NT2/D1 (cell line): ENCODE measurements around the gene DHX15.

Source experiments
- DNase-seq: peaks from one replicate; pipeline ENCODE4 v3.0.0-alpha.2; 2011; ENCODE audit warnings: low read depth, low spot score
- H3K27me3 ChIP-seq: 2 replicates; pipeline ENCODE4 v1.6.0; 2011; ENCODE audit warnings: mild to moderate bottlenecking; ENCODE audit not compliant: insufficient read length, insufficient read depth
- H3K36me3 ChIP-seq: 2 replicates; pipeline ENCODE4 v1.6.1; 2011; ENCODE audit warnings: mild to moderate bottlenecking, low read length, mixed read lengths; ENCODE audit not compliant: insufficient read depth, insufficient read length
- H3K4me1 ChIP-seq: 2 replicates; pipeline ENCODE4 v1.5.1; 2011; ENCODE audit not compliant: insufficient read depth, insufficient read length
- H3K4me3 ChIP-seq: 2 replicates; pipeline ENCODE4 v1.5.1; 2011; ENCODE audit warnings: low read depth; ENCODE audit not compliant: insufficient read length
- H3K9ac ChIP-seq: 2 replicates; pipeline ENCODE4 v1.6.0; 2011; ENCODE audit warnings: low read depth; ENCODE audit not compliant: insufficient read length
- H3K9me3 ChIP-seq: 2 replicates; pipeline ENCODE4 v1.5.1; 2011; ENCODE audit warnings: mild to moderate bottlenecking, low read length; ENCODE audit not compliant: insufficient read depth
- SUZ12 ChIP-seq: IDR thresholded peaks from 2 replicates; pipeline ENCODE4 v1.6.1; 2011; ENCODE audit not compliant: insufficient read length, insufficient read depth; ENCODE audit errors: extremely low read depth
- YY1 ChIP-seq: IDR thresholded peaks from 2 replicates; pipeline ENCODE4 v1.6.1; 2011; ENCODE audit not compliant: insufficient read length, insufficient read depth
- ZNF274 ChIP-seq: IDR thresholded peaks from 2 replicates; pipeline ENCODE4 v1.6.1; 2011; ENCODE audit warnings: mild to moderate bottlenecking, low read depth, low read length

Gene DHX15

GRCh38 chr4:24569662-24570061, 14.7 kb downstream of the DHX15 start:
- Histone ChIP-seq H3K9me3 (no peaks in the 10 kb centered on the region), H3K27me3 (no peaks in the 10 kb centered on the region), H3K36me3 (peaks cover 91% of the 10 kb centered on the region), H3K4me1 (no peaks in the 10 kb centered on the region), H3K4me3 (no peak overlapping the region), H3K9ac (no peak overlapping the region)
- TF ChIP-seq SUZ12 (no peak), YY1 (no peak), ZNF274 (no peak)
- no peak for DNase-seq

GRCh38 chr4:24568425-24568824, 15.9 kb downstream of the DHX15 start:
- no peak for DNase-seq
- peaks cover 87% of the 10 kb centered on the region for H3K36me3 ChIP-seq
- H3K4me1 ChIP-seq: no peaks in the 10 kb centered on the region
- no peak overlapping the region for H3K4me3 ChIP-seq
- H3K9ac ChIP-seq: no peak overlapping the region
- no peaks in the 10 kb centered on the region for H3K27me3 ChIP-seq
- TF ChIP-seq SUZ12 (no peak), ZNF274 (no peak), YY1 (no peak)
- no peaks in the 10 kb centered on the region for H3K9me3 ChIP-seq

GRCh38 chr4:24565054-24565453, 19.3 kb downstream of the DHX15 start:
- TF ChIP-seq SUZ12: no peak
- no peak for TF ChIP-seq YY1
- TF ChIP-seq ZNF274: no peak

GRCh38 chr4:24564488-24564887, 19.9 kb downstream of the DHX15 start:
- DNase-seq: no peak
- no peak overlapping the region for H3K9ac ChIP-seq
- TF ChIP-seq ZNF274 (no peak), YY1 (no peak), SUZ12 (no peak)
- H3K4me1 ChIP-seq: no peaks in the 10 kb centered on the region
- no peaks in the 10 kb centered on the region for H3K27me3 ChIP-seq
- no peak overlapping the region for H3K4me3 ChIP-seq
- H3K9me3 ChIP-seq: no peaks in the 10 kb centered on the region
- H3K36me3 ChIP-seq: peaks cover 67% of the 10 kb centered on the region

More at GRCh38 chr4:24565054-24565453, 19.3 kb downstream of the DHX15 start:
- Histone ChIP-seq H3K9ac (no peak overlapping the region), H3K9me3 (no peaks in the 10 kb centered on the region), H3K4me1 (no peaks in the 10 kb centered on the region), H3K36me3 (peaks cover 72% of the 10 kb centered on the region), H3K27me3 (no peaks in the 10 kb centered on the region), H3K4me3 (no peak overlapping the region)
- no peak for DNase-seq

GRCh38 chr4:24561438-24562139, 22.8 kb downstream of the DHX15 start:
- H3K4me1 ChIP-seq: no peaks in the 10 kb centered on the region
- no peak overlapping the region for H3K9ac ChIP-seq
- H3K4me3 ChIP-seq: no peak overlapping the region
- TF ChIP-seq YY1: no peak
- TF ChIP-seq ZNF274: no peak
- no peak for TF ChIP-seq SUZ12
- DNase-seq: no peak
- peaks cover 57% of the 10 kb centered on the region for H3K36me3 ChIP-seq
- H3K9me3 ChIP-seq: no peaks in the 10 kb centered on the region
- H3K27me3 ChIP-seq: no peaks in the 10 kb centered on the region

GRCh38 chr4:24560868-24561368, 23.4 kb downstream of the DHX15 start:
- TF ChIP-seq YY1 (no peak), ZNF274 (no peak), SUZ12 (no peak)
- Histone ChIP-seq H3K27me3 (no peaks in the 10 kb centered on the region), H3K36me3 (peaks cover 59% of the 10 kb centered on the region), H3K9me3 (no peaks in the 10 kb centered on the region), H3K4me1 (no peaks in the 10 kb centered on the region), H3K4me3 (no peak overlapping the region), H3K9ac (no peak overlapping the region)
- no peak for DNase-seq

- DNase-seq: no peak
- Histone ChIP-seq H3K36me3 (peaks cover 58% of the 10 kb centered on the region), H3K9ac (no peak overlapping the region), H3K9me3 (no peaks in the 10 kb centered on the region), H3K4me1 (no peaks in the 10 kb centered on the region), H3K27me3 (no peaks in the 10 kb centered on the region), H3K4me3 (no peak overlapping the region)
- no peak for TF ChIP-seq SUZ12
- TF ChIP-seq YY1: no peak
- TF ChIP-seq ZNF274: no peak
Observed at GRCh38 chr4:24559889-24560288, 24.5 kb downstream of the DHX15 start.
